ENCODE data around the gene PLAGL2. TPM values are rescaled to one million over a fixed set of nuclear protein-coding genes. Genes with fewer than 3 reads are reported as not detected.

Gene PLAGL2
- total and polyA plus RNA-seq, 4 donors = 4.6 to 15.8 (median 12.9) TPM

DNA sequence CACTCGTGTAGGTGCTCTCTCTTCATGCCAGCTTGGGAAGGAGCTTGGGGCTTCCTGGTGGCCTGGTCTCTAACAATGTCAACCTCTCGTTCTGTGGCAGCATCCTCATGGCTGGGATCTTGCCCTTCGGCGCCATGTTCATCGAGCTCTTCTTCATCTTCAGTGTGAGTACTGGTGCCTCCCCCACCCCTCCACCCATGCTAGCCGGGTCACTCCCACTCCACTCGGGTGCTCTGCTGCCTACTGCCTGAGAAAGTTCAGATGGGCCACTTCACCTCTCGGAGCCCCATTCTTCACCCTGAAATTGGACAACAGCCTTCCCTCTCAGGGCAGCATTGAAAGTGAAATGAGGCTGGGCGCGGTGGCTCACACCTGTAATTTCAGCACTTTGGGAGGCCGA lies 49.2 kb downstream of the PLAGL2 start:
- 98% methylated on average over 11 of the region's 11 CpGs for WGBS, 2 donors
- TF ChIP-seq, protein P1, sequence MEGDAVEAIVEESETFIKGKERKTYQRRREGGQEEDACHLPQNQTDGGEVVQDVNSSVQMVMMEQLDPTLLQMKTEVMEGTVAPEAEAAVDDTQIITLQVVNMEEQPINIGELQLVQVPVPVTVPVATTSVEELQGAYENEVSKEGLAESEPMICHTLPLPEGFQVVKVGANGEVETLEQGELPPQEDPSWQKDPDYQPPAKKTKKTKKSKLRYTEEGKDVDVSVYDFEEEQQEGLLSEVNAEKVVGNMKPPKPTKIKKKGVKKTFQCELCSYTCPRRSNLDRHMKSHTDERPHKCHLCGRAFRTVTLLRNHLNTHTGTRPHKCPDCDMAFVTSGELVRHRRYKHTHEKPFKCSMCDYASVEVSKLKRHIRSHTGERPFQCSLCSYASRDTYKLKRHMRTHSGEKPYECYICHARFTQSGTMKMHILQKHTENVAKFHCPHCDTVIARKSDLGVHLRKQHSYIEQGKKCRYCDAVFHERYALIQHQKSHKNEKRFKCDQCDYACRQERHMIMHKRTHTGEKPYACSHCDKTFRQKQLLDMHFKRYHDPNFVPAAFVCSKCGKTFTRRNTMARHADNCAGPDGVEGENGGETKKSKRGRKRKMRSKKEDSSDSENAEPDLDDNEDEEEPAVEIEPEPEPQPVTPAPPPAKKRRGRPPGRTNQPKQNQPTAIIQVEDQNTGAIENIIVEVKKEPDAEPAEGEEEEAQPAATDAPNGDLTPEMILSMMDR (IDR thresholded peaks at IDR 0.05; ENCODE audit: control extremely low read depth, extremely low read depth) = no peak
- ATAC-seq (ENCODE audit: insufficient read depth, low FRiP score) (no peak), DNase-seq (no peak)
- no peak overlapping the region for H3K27ac ChIP-seq (ENCODE audit: low read depth in 1 of 2, low read length in 1 of 2)
- no peak overlapping the region for H3K9ac ChIP-seq (ENCODE audit: insufficient read depth in 1 of 2, low read length in 2 of 2)
- H3K4me3 ChIP-seq = no peak overlapping the region
- peaks cover 15 to 40% (median 32%) of the 10 kb centered on the region in 4 donors for H3K36me3 ChIP-seq (ENCODE audit: control insufficient read depth in 4 of 4, insufficient read depth in 4 of 4, low read length in 4 of 4)
- H3K4me1 ChIP-seq (ENCODE audit: control insufficient read depth in 5 of 5, insufficient read depth in 5 of 5, low read length in 5 of 5) = peaks cover 0 to 10% (median 3%) of the 10 kb centered on the region in 5 donors
- H3K9me3 ChIP-seq (ENCODE audit: control insufficient read depth in 4 of 4, insufficient read depth in 3 of 4, low read length in 3 of 4) = no peaks in the 10 kb centered on the region
- no peaks in the 10 kb centered on the region for H3K27me3 ChIP-seq (ENCODE audit: control insufficient read depth in 3 of 3, insufficient read depth in 3 of 3, low read length in 2 of 3)

DNA sequence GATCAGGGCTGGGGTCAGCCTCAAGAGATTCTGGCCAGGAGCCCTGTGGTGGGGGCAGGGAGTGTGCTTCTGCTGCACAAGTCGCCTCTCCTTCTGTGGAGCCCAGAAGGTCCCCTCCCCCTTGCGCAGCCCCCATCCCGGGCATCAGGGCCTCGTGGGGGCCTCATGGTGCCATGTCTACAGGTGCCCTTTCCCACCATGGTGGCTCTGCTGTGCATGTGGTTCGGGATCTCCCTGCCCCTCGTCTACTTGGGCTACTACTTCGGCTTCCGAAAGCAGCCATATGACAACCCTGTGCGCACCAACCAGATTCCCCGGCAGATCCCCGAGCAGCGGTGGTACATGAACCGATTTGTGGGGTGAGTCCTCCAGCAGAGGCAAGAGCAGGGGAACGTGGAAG lies 49.9 kb downstream of the PLAGL2 start:
- Histone ChIP-seq H3K27me3 (ENCODE audit: control insufficient read depth in 3 of 3, insufficient read depth in 3 of 3, low read length in 2 of 3) (no peaks in the 10 kb centered on the region), H3K4me1 (ENCODE audit: control insufficient read depth in 5 of 5, insufficient read depth in 5 of 5, low read length in 5 of 5) (peaks cover 0 to 7% (median 3%) of the 10 kb centered on the region in 5 donors), H3K9ac (ENCODE audit: insufficient read depth in 1 of 2, low read length in 2 of 2) (no peak overlapping the region), H3K36me3 (ENCODE audit: control insufficient read depth in 4 of 4, insufficient read depth in 4 of 4, low read length in 4 of 4) (peaks cover 15 to 42% (median 36%) of the 10 kb centered on the region in 4 donors), H3K4me3 (no peak overlapping the region), H3K9me3 (ENCODE audit: control insufficient read depth in 4 of 4, insufficient read depth in 3 of 4, low read length in 3 of 4) (no peaks in the 10 kb centered on the region), H3K27ac (ENCODE audit: low read depth in 1 of 2, low read length in 1 of 2) (no peak overlapping the region)
- TF ChIP-seq, protein P1 (IDR thresholded peaks at IDR 0.05; ENCODE audit: control extremely low read depth, extremely low read depth) = no peak
- ATAC-seq (ENCODE audit: insufficient read depth, low FRiP score) (no peak), DNase-seq (no peak)
- WGBS, 2 donors = 96% methylated on average over 14 of the region's 14 CpGs

GRCh38 chr20:32155017-32155981 lies 52.2 kb downstream of the PLAGL2 start:
- WGBS, 2 donors = 16% methylated on average over 11 of the region's 11 CpGs

More at GRCh38 chr20:32155017-32155981, 52.2 kb downstream of the PLAGL2 start:
- Histone ChIP-seq H3K9ac (ENCODE audit: insufficient read depth in 1 of 2, low read length in 2 of 2) (no peak overlapping the region), H3K27ac (ENCODE audit: low read depth in 1 of 2, low read length in 1 of 2) (peak overlapping the region; percentile 22 to 80), H3K36me3 (ENCODE audit: control insufficient read depth in 4 of 4, insufficient read depth in 4 of 4, low read length in 4 of 4) (peaks cover 0 to 45% (median 35%) of the 10 kb centered on the region in 4 donors), H3K9me3 (ENCODE audit: control insufficient read depth in 4 of 4, insufficient read depth in 3 of 4, low read length in 3 of 4) (peaks cover 0 to 2% (median 0%) of the 10 kb centered on the region in 4 donors), H3K4me1 (ENCODE audit: control insufficient read depth in 5 of 5, insufficient read depth in 5 of 5, low read length in 5 of 5) (peaks cover 0 to 3% (median 0%) of the 10 kb centered on the region in 5 donors), H3K27me3 (ENCODE audit: control insufficient read depth in 3 of 3, insufficient read depth in 3 of 3, low read length in 2 of 3) (no peaks in the 10 kb centered on the region), H3K4me3 (no peak overlapping the region)
- DNase-seq (peak; percentile 40 to 61 (median 47)), ATAC-seq (ENCODE audit: insufficient read depth, low FRiP score) (peak; percentile 93)
- TF ChIP-seq, protein P1 (IDR thresholded peaks at IDR 0.05; ENCODE audit: control extremely low read depth, extremely low read depth) = no peak
